ENCODE results near the gene LPIN1. TPM values are rescaled to one million over a fixed set of nuclear protein-coding genes. Genes with fewer than 3 reads are reported as not detected.

LPIN1 gene
- total and polyA plus RNA-seq, 2 of the 13 experiments (the other 11 are each of a cell fraction or from before 2014, with no cell fraction given) = 9.7 to 19.4 TPM

DNA sequence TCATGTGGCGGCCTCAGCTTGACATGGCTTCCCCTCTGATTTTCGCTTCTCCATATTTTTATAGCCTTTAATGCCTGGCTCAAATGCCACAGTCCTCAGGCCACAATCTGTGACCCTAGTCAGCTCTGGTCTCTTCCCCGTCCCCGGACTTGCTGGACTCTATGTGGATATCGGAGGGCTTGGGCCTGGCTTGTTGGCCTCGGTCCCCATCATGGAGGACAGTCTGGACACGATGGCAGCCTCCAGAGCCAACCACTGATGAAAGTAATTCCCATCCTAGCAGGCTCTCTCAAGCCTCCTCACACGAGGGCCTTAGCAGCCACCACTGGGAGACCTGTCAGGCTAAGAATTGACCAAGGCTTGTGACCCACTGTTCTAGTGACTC, 61.6 kb downstream of the LPIN1 start:
- TF ChIP-seq ZNF331 (CRISPR knock-in tag; IDR thresholded peaks at IDR 0.05) (no peak), MYC (CRISPR knock-in tag; IDR thresholded peaks at IDR 0.05; ENCODE audit: borderline replicate concordance) (no peak), ZNF253 (CRISPR knock-in tag; IDR thresholded peaks at IDR 0.05; ENCODE audit: borderline replicate concordance) (no peak), AHR (CRISPR knock-in tag; IDR thresholded peaks at IDR 0.05) (no peak), ETV5 (CRISPR knock-in tag; IDR thresholded peaks at IDR 0.05; ENCODE audit: borderline replicate concordance) (no peak), CSRNP2 (CRISPR knock-in tag; conservative IDR thresholded peaks at IDR 0.05; ENCODE audit: low read depth) (no peak), ZNF713 (CRISPR knock-in tag; IDR thresholded peaks at IDR 0.05) (no peak), PBX3 (CRISPR knock-in tag; IDR thresholded peaks at IDR 0.05; ENCODE audit: borderline replicate concordance) (no peak), SP4 (CRISPR knock-in tag; IDR thresholded peaks at IDR 0.05) (no peak), RBAK (CRISPR knock-in tag; IDR thresholded peaks at IDR 0.05) (no peak), ZNF615 (CRISPR knock-in tag; IDR thresholded peaks at IDR 0.05; ENCODE audit: borderline replicate concordance) (no peak), ZBTB10 (CRISPR knock-in tag; IDR thresholded peaks at IDR 0.05; ENCODE audit: borderline replicate concordance) (no peak), TP53 (CRISPR knock-in tag; conservative IDR thresholded peaks at IDR 0.05) (no peak), NFIB (CRISPR knock-in tag; IDR thresholded peaks at IDR 0.05; ENCODE audit: borderline replicate concordance) (no peak), ZNF670 (CRISPR knock-in tag; IDR thresholded peaks at IDR 0.05; ENCODE audit: borderline replicate concordance) (no peak), HOXA5 (CRISPR knock-in tag; IDR thresholded peaks at IDR 0.05) (no peak)
- TF ChIP-seq, protein P1, sequence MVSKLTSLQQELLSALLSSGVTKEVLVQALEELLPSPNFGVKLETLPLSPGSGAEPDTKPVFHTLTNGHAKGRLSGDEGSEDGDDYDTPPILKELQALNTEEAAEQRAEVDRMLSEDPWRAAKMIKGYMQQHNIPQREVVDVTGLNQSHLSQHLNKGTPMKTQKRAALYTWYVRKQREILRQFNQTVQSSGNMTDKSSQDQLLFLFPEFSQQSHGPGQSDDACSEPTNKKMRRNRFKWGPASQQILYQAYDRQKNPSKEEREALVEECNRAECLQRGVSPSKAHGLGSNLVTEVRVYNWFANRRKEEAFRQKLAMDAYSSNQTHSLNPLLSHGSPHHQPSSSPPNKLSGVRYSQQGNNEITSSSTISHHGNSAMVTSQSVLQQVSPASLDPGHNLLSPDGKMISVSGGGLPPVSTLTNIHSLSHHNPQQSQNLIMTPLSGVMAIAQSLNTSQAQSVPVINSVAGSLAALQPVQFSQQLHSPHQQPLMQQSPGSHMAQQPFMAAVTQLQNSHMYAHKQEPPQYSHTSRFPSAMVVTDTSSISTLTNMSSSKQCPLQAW (CRISPR knock-in tag; IDR thresholded peaks at IDR 0.05) = no peak
- peaks cover 13% of the 10 kb centered on the region for H3K4me1 ChIP-seq (ENCODE audit: insufficient read depth, low read length)
- H3K9me3 ChIP-seq (ENCODE audit: low read length) = no peaks in the 10 kb centered on the region
- no TSS peak for BruUV-seq (replicated peaks)
- WGBS (ENCODE audit: low lambda C conversion rate) = 87% methylated on average over 8 of the region's 8 CpGs
- no peak overlapping the region for H3K27ac ChIP-seq (ENCODE audit: extremely low read length, insufficient read depth, low read length)
- intact Hi-C loops (cut with micrococcal nuclease; ENCODE audit: unreplicated experiment) (no loop called here), in situ Hi-C loops (cut with HindIII; ENCODE audit: extremely low pct_ligation_motif_present, low pct_unique_long_range_greater_than_20kb) (no loop called here)
- FAIRE-seq (no peak), DNase-seq (ENCODE audit: low spot score) (no peak), ATAC-seq (no peak)
- H3K79me2 ChIP-seq (ENCODE audit: insufficient read depth, low read length) = no peaks in the 10 kb centered on the region
- H3K4me2 ChIP-seq (ENCODE audit: low read depth, low read length) = no peak overlapping the region
- POLR2A ChIA-PET = no interaction called here
- no peak overlapping the region for H2AFZ ChIP-seq (ENCODE audit: low read length)
- peaks cover 12 to 42% of the 10 kb centered on the region in 2 experiments; a peak in 4 of 5 replicates for H3K36me3 ChIP-seq (replicated peaks in 1 of 2; ENCODE audit: control insufficient read depth in 1 of 2, insufficient read depth in 2 of 2, low read length in 2 of 2)
- H3K27me3 ChIP-seq (ENCODE audit: control insufficient read depth in 1 of 2, insufficient read depth in 2 of 2, low read length in 2 of 2) = no peaks in the 10 kb centered on the region
- H3K4me3 ChIP-seq (replicated peaks in 1 of 3; ENCODE audit: insufficient read depth in 1 of 3, low read depth in 2 of 3, low read length in 3 of 3) = no peak overlapping the region
- no peaks in the 10 kb centered on the region for H4K20me1 ChIP-seq (ENCODE audit: insufficient read depth, low read length)
- H3K9ac ChIP-seq (ENCODE audit: insufficient read depth, low read depth, low read length) = no peak overlapping the region
- CTCF ChIA-PET (ENCODE audit: low intra/inter-chr PET ratio, low total read pairs) = no interaction called here
